ENCODE data around the gene MTFMT.
"Not testable (repeated sequence)": the region's sequence is repeated elsewhere in the genome, so short reads cannot be mapped to it uniquely, and the experiment has no call there.

Gene MTFMT

DNA sequence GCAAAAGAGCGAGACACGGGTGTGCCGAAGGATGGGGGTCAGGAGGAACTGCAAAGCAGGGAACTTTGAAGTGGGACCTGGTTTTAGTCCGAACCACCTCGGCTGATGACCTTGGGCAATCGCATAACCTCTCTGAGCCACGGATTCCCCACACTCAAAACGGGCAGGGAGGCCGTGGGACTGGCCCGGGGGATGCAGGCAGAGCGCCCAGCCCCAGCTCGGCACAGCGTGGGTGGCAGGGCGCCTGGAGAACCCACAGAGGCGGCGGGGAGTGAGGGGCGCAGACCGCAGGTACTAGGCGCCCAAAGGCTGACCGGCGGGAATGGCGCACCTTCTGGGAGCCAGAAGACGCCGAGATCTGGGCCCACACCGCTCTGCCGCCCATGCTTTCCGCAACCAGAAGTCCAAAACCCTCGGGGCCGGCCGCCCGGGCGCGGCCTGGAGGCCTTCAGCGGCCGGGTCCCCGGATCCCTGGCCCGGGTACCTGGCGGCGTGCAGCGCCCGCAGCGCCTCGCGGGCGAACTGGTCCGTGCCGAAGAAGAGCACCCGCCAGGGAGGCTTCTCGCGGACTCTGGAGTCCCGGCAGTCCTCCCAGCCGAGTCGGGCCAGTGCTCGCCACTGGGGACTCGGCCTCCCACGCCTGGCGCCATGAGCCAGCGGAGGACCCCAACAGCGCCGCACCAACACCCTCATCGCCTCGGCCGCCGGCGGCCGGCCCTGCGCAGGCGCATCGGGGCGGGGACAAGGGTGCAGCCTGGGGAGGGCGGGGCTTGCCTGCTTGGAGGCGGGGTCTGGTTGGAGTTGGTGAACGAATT is at the start of gene MTFMT:
Gene MTFMT, minus strand, starts transcription at position 719 of the 815 bp plus-strand sequence. Its CDS starts 26 bp downstream, at position 693.
- peak; percentile 95 to 98 for DNase-seq (ENCODE audit: low read depth in 2 of 2)

DNA sequence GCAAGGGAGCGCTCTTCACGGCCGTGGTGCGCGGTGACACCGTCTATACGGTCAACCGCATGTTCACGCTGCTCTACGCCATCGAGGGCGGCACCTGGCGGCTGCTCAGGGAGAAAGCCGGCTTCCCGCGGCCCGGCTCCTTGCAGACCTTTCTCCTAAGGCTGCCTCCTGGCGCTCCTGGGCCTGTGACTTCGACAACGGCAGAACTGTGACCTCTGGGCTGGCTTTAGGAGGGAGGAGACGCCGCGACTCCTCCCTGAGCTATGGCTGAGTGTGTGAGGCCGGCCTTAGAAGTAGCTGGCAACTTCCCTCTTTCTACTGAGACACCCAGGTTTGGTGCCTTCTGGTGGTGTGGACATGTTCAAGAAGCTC is 48.5 kb upstream of the MTFMT start:
- peak; percentile 22 to 56 for DNase-seq (ENCODE audit: low read depth in 2 of 2)

DNA sequence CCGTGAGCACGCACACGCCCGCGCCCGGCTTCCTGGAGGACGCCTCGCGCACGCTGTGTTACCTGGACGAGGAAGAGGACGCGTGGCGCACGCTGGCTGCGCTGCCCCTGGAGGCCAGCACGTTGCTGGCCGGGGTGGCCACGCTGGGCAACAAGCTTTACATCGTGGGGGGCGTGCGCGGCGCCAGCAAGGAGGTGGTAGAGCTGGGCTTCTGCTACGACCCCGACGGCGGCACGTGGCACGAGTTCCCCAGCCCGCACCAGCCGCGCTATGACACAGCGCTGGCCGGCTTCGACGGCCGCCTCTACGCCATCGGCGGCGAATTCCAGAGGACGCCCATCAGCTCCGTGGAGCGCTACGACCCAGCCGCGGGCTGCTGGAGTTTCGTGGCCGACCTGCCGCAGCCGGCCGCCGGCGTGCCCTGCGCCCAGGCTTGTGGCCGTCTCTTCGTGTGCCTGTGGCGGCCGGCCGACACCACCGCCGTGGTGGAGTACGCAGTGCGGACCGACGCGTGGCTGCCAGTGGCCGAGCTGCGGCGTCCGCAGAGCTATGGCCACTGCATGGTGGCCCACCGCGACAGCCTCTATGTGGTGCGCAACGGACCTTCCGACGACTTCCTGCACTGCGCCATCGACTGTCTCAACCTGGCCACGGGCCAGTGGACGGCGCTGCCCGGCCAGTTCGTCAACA is 48.0 kb upstream of the MTFMT start:
- DNase-seq (ENCODE audit: low read depth in 2 of 2), result no peak

DNA sequence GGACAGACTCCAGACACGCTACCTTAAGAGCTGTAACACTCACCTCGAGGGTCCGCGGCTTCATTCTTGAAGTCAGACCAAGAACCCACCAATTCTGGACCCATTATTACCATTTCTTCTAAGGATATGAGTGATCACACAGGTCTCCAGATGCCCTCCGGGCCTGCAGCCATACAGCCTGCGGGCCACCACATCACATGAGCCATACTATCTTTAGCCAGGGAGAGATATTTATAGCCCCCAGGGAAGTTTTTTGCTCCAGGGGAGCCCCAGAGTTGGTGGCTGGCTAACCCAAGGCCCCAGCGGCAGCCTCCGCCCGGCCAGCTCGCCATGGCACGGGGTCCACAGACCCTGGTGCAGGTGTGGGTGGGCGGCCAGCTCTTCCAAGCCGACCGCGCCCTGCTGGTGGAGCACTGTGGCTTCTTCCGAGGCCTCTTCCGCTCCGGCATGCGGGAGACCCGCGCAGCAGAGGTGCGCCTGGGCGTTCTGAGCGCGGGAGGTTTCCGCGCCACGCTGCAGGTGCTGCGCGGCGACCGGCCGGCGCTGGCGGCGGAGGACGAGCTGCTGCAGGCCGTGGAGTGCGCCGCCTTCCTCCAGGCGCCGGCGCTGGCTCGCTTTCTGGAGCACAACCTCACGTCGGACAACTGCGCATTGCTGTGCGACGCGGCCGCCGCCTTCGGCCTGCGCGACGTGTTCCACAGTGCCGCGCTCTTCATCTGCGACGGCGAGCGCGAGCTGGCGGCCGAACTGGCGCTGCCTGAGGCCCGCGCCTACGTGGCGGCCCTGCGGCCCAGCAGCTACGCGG is 47.2 kb upstream of the MTFMT start, which contains the start of gene KBTBD13:
Gene KBTBD13, plus strand, starts transcription at position 261 of the 805 bp plus-strand sequence. Its CDS starts 70 bp downstream, at position 331.
- DNase-seq (ENCODE audit: low read depth in 2 of 2), result no peak

DNA sequence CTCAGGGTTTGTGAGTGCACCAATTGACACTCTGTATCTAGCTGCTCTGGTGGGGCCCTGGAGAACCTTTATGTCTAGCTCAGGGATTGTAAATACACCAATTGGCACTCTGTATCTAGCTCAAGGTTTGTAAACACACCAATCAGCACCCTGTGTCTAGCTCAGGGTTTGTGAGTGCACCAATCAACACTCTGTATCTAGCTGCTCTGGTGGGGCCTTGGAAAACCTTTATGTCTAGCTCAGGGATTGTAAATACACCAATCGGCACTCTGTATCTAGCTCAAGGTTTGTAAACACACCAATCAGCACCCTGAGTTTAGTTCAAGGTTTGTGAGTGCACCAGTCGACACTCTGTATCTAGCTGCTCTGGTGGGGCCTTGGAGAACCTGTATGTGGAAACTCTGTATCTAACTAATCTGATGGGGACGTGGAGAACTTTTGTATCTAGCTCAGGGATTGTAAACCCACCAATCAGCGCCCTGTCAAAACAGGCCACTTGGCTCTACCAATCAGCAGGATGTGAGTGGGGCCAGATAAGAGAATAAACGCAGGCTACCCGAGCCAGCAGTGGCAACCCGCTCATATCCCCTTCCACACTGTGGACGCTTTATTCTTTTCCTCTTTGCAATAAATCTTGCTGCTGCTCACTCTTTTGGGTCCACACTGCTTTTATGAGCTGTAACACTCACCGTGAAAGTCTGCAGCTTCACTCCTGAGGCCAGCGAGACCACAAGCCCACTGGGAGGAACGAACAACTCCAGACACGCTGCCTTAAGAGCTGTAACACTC is 46.4 kb upstream of the MTFMT start:
- DNase-seq (ENCODE audit: low read depth in 2 of 2), result not testable (repeated sequence)

DNA sequence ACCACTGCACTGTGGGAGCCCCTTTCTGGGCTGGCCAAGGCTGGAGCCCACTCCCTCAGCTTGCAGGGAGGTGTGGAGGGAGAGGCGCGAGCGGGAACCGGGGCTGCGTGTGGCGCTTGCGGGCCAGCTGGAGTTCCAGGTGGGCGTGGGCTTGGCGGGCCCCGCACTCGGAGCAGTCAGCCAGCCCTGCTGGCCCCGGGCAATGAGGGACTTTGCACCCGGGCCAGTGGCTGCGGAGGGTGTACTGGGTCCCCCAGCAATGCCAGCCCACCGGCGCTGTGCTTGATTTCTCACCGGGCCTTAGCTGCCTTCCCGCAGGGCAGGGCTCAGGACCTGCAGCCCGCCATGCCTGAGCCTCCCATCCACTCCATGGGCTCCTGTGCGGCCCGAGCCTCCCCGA is 45.5 kb upstream of the MTFMT start:
- not testable (repeated sequence) for DNase-seq (ENCODE audit: low read depth in 2 of 2)

DNA sequence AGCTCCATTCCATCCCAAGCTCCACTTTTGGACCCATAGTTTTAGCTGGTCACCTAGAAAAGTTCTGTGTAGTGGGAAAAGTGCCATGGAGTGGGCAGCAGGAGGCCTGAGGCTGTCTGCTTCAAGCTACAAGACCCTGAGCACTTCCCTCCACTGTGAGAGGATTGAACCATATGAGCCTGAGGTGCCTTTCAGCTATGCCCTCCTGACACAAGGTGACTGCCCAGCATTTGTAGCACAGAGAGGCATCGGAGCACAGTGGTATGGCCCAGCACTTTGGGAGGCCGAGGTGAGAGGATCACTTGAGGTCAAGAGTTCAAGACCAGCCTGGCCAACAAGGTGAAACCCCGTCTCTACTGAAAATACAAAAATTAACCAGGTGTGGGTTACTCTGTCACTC is 43.2 kb upstream of the MTFMT start:
- DNase-seq (ENCODE audit: low read depth in 2 of 2), result no peak

DNA sequence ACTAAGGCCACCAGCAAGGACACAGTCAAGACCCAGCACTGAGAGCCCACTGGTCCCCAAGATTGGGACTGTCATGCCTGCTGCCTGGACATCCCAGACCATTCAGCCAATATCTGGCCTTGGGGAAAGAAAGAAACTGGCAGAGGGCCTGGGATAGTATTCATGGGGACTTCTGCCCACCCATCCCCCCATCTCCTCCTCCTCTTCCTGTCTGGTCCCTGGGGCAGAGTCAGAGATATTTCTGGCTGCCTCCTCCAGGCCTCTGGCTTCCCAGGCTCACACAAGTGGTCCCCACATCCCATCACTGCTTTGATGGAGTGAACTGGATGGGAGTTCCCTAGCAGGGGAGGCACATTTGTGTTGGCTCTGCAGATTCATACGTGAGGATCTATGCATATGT is 42.6 kb upstream of the MTFMT start:
- no peak for DNase-seq (ENCODE audit: low read depth in 2 of 2)

DNA sequence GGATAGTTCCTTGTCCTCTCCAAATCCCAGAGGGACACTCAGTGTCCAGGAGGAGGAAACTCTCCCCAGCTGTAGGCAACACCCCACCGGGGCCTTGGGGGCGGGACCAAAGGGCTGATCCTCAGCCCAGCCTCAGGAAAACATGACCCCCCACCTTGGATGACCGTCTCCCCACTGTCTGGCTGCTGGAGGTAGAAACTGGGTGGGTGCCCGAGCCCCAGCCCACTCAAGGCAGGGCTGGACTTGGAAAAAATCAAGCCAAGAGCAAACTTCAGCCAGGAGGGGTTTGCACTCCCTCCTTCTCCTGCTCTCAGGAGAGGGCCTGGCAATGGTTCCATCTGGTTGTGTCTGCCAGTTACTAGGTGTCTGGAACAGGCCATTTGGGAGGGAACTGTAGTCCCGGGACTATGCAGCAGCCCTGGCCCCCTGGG is 42.0 kb upstream of the MTFMT start:
- DNase-seq (ENCODE audit: low read depth in 2 of 2), result no peak

DNA sequence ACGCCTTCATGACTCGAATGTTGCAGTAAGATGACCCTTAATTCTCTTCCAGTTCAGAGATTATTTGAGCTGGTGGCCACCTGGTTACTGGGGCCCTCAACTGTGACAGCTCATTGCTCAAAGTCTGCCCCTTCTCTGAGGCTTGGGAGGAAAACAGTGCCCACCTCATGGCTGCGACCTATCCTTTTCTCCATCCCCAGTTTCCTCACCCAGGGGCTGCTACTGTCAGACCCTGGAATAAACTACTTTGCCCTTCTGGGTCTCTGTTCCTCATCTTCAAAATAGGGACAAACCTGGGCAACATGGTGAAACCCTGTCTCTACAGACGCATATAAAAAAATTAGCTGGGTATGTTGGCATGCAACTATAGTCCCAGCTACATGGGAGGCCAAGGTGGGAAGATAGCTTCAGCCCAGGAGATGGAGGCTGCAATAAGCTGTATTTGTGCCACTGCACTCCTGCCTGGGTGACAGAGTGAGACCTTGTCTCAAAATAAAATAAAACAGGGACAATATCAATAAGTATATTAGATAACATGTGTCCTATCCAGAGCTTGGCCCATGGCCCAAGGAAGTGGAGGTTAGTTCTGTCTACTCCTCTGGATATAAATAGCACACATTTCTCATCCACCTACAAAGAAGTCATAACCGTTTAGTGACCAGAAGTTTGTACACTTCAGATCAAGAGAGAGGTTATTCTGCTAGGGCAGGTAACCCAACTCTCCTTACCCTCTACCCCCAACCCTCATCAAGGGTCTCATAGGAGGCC is 40.5 kb upstream of the MTFMT start:
- no peak for DNase-seq (ENCODE audit: low read depth in 2 of 2)

DNA sequence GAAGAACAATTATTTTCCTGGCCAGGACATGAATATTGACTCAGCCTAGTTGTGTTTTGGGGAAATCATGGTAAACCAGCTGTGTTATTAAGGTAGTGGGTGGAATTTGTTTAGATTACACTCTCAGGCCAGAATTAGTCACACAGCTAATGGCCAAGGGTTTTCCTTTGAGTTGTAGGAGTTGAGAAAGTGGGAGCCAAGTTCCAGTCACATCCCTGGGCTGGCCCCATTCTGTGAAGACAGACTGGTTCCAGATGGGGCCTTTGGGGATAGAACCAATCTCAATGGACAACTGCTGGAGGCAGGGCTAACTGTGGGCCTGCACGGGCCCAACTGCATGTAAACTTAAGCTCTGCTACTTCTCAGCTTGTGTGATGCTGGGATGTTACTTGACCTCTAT is 39.7 kb upstream of the MTFMT start:
- no peak for DNase-seq (ENCODE audit: low read depth in 2 of 2)

DNA sequence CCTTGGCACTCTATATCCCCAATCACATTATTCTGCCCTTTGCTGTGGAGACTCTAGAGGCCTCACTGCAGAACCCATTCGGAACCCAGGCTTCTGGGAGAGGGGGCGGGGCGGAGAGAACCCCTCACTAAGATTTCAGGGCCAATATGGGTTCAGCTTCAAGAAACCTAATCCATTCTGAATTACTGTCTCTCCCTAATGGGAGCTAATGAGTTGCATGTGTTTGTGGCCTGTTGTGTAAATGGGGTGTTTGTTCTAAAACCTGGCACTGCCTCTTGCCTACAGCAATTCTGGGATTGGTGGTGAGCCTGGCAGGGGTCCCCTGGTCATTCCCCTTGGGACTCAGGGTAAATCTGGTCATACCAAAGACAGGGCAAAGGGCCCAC is 39.0 kb upstream of the MTFMT start:
- DNase-seq (ENCODE audit: low read depth in 2 of 2), result no peak

DNA sequence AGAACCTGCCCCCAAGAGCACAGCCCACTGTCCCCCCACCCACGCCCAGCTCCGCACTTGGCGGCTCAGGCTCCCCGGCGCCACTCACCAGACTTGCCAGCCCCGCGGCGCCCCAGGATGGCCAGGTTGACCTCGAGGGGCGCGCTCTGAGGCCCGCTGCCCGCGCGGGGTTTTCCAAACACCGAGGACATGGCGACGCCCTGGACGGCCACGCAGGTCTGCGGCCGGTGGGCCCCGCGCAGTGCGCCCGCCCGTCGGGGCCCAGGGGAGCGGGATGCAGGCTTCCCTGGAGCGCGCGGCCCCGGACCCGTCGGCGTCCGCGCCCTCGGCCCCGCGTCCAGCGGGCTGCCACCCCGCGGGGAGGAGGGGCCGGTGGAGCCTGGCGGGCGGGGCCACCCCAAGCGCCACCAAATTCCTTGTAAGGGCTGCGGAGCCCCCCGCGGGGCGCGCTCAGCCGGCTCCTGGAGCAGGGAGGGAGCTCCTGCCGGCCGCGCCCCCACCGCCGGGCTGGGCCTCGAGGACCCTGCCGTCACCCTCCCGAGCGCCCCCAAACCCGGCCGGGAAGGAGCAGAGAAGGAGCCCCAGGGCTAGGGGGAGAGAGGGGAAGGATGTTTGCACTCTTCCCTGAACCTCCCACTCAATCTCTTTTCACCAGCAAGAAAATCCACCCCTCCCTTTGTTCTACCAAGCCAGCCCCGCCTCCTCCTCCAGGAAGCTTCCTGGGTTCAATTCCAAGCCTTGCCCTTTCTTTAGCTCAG is 38.4 kb upstream of the MTFMT start, which contains the start of gene RASL12:
Gene RASL12, minus strand, starts transcription at position 347 of the 758 bp plus-strand sequence. Its CDS starts 156 bp downstream, at position 191.
- DNase-seq (ENCODE audit: low read depth in 2 of 2), result no peak

DNA sequence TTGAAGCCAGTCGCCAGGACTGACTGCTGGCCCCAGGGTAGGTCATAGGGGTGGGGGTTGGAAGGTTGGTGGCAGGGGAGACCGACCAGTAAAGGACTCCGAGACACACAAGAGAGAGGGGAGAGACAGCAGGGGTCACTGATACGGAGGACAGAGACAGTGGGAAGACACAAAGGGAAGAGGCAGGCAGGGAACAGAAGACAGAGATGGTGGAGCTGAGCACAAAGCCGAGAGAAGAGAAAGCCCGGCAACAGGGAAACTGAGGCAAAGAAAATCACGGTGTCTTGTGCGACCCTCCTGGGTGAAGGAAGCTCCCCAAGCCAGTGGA is 37.8 kb upstream of the MTFMT start:
- no peak for DNase-seq (ENCODE audit: low read depth in 2 of 2)

DNA sequence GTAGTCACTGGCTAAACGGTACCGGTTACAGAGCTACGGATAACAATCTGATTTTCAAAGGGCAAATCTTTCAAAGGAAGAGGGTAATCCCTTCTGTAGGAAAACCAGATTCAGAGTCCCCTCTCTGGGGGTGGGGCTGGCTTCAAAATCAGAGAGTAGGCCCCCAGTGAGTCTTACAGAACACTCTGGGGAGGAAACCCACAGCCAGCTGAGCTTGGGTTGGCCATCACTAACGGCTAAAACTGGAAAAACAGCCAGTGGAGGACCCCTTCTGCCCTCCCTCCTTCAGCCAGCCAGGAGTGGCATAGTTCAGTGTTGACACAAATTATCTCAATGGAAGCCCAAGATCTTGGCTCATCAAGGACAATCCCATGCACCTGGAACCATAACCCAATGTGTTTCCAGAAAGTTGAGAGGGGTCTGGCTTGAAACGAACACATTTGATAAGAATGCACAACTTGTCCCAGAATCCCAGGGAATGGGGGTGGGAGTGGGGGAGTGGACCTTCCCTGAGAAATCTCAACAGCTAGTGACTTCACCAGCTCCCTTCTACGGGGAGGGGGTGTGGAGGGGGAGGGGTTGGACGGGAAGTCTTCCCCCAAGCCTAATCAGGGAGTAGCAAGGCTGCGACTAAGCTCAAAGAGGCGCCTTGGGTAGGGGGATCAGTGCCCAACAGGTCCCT is 37.3 kb upstream of the MTFMT start:
- no peak for DNase-seq (ENCODE audit: low read depth in 2 of 2)

DNA sequence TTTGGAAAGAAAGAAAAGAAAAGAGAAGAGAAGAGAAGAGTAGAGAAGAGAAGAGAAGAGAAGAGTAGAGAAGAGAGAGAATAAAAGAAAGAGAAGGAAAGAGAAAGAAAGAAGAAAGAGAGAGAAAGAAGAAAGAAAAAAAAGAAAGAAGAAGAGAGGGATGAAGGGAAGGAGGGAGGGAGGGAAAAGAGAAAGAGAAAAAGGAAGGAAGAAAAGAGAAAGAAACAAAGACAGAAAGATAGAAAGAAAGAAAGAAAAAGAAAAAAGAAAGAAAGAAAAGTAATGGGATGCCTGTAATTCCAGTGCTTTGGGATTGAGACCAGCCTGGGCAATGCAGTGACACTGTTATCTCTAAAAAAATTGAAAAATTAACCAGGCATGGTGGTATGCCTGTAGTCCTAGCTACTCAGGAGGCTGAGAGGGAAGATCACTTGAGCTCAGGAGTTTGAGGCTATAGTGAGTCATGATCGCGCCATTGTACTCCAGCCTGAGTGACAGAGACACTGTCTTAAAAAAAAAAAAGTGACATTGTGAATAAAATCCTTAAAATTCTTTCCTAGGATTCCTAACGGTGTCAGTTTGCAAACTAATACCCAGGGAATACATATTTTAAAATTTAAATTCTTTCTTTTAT is 36.7 kb upstream of the MTFMT start:
- no peak for DNase-seq (ENCODE audit: low read depth in 2 of 2)

DNA sequence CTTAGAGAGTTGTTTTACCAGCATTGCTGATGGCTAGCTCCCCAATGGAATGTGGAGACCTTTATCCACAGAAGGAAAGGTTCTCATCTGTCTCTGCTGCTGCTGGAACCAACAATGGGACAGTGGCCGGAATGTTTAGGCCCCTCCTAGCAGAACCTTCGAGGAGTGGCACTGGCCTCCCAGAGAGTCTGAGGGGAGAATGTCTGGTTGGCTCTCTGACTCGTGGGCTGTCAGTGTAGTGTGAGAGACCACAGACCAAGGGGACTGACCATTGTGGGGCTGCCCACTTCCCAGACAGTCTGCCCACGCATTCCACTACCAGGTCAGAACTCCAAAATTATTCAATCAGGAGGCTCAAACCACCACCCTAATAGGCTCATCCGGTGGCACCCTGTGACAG is 33.3 kb upstream of the MTFMT start:
- no peak for DNase-seq (ENCODE audit: low read depth in 2 of 2)

DNA sequence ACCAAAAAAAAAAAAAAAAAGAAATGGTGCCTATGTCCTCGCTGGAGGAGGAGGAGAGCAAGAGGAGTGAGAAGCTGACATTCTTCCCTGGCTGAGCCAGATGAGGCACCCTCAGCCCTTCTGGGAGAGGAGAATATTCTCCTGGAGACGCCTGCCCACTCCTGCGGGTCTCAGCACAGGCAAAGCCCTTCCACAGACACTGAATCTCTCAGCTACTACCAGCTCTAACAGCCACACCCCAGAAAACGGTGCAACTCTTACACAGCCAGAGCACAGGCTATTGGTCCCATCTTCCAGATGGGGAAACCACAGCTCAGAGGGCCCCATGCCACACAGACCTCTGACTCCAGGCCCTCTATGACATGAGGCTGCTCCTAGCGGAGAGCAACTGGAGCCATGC is 32.6 kb upstream of the MTFMT start:
- DNase-seq (ENCODE audit: low read depth in 2 of 2), result no peak
